ENCODE data around the gene PRSS2.

The PRSS2 gene

GRCh38 chr7:142787034-142787768 is 16.4 kb downstream of the PRSS2 start:
- DNase-seq (ENCODE audit: low read depth in 3 of 3) = no peak

- DNase-seq (ENCODE audit: low read depth in 3 of 3) = no peak
Measured at GRCh38 chr7:142787783-142788182, 17.0 kb downstream of the PRSS2 start.

GRCh38 chr7:142788303-142789289 is 17.8 kb downstream of the PRSS2 start:
- DNase-seq (ENCODE audit: low read depth in 3 of 3) = no peak

- DNase-seq (ENCODE audit: low read depth in 3 of 3) = no peak
Measured at GRCh38 chr7:142789441-142789840, 18.7 kb downstream of the PRSS2 start.

- DNase-seq (ENCODE audit: low read depth in 3 of 3) = no peak
Measured at GRCh38 chr7:142790056-142790455, 19.3 kb downstream of the PRSS2 start.

- DNase-seq (ENCODE audit: low read depth in 3 of 3) = no peak
Measured at GRCh38 chr7:142790555-142790954, 19.8 kb downstream of the PRSS2 start.

- DNase-seq (ENCODE audit: low read depth in 3 of 3) = no peak
Measured at GRCh38 chr7:142791502-142791901, 20.7 kb downstream of the PRSS2 start.

- no peak for DNase-seq (ENCODE audit: low read depth in 3 of 3)
Measured at GRCh38 chr7:142792129-142792528, 21.4 kb downstream of the PRSS2 start.

- DNase-seq (ENCODE audit: low read depth in 3 of 3) = no peak
Measured at GRCh38 chr7:142792593-142792992, 21.8 kb downstream of the PRSS2 start.

- no peak for DNase-seq (ENCODE audit: low read depth in 3 of 3)
Measured at GRCh38 chr7:142793156-142793555, 22.4 kb downstream of the PRSS2 start.

GRCh38 chr7:142795339-142795863 is 24.6 kb downstream of the PRSS2 start:
- no peak for DNase-seq (ENCODE audit: low read depth in 3 of 3)

- DNase-seq (ENCODE audit: low read depth in 3 of 3) = no peak
Measured at GRCh38 chr7:142796001-142796500, 25.3 kb downstream of the PRSS2 start.

GRCh38 chr7:142796501-142797390 is 26.0 kb downstream of the PRSS2 start:
- DNase-seq (ENCODE audit: low read depth in 3 of 3) = no peak

- DNase-seq (ENCODE audit: low read depth in 3 of 3) = no peak
Measured at GRCh38 chr7:142797391-142798377, 26.9 kb downstream of the PRSS2 start.

- no peak for DNase-seq (ENCODE audit: low read depth in 3 of 3)
Measured at GRCh38 chr7:142798451-142799436, 28.0 kb downstream of the PRSS2 start.

GRCh38 chr7:142799437-142799835 is 28.7 kb downstream of the PRSS2 start:
- DNase-seq (ENCODE audit: low read depth in 3 of 3) = no peak

GRCh38 chr7:142800088-142800487 is 29.3 kb downstream of the PRSS2 start:
- DNase-seq (ENCODE audit: low read depth in 3 of 3) = no peak

GRCh38 chr7:142800699-142801260 is 30.0 kb downstream of the PRSS2 start:
- DNase-seq (ENCODE audit: low read depth in 3 of 3) = no peak
